Right renal cortex interstitium (tissue), 3 donors: ENCODE results near the gene PIP5K1B. TPM values are rescaled to one million over a fixed set of nuclear protein-coding genes. Genes with fewer than 3 reads are reported as not detected.

Source experiments
- DNase-seq, 3 donors: peaks; one replicate each; pipeline ENCODE4 v3.0.0-alpha.2; 2013; ENCODE audit warnings: low read depth in 3 of 3, low spot score in 2 of 3
- polyA plus RNA-seq, 3 donors: library from polyadenylated mRNA; unstranded; fragments of 120-200 nt; gene quantifications; one replicate each; pipeline ENCODE4 v1.2.1, GENCODE V29; 2013; ENCODE audit not compliant: insufficient read length in 3 of 3

Gene PIP5K1B
- polyA plus RNA-seq, 3 donors = 7.7 to 8.5 (median 8.3) TPM

- no peak for DNase-seq
These were observed 237.8 kb downstream of the PIP5K1B start for GRCh38 chr9:68942790-68943189.

- no peak for DNase-seq
These were observed 242.0 kb downstream of the PIP5K1B start for GRCh38 chr9:68947015-68947414.

DNA sequence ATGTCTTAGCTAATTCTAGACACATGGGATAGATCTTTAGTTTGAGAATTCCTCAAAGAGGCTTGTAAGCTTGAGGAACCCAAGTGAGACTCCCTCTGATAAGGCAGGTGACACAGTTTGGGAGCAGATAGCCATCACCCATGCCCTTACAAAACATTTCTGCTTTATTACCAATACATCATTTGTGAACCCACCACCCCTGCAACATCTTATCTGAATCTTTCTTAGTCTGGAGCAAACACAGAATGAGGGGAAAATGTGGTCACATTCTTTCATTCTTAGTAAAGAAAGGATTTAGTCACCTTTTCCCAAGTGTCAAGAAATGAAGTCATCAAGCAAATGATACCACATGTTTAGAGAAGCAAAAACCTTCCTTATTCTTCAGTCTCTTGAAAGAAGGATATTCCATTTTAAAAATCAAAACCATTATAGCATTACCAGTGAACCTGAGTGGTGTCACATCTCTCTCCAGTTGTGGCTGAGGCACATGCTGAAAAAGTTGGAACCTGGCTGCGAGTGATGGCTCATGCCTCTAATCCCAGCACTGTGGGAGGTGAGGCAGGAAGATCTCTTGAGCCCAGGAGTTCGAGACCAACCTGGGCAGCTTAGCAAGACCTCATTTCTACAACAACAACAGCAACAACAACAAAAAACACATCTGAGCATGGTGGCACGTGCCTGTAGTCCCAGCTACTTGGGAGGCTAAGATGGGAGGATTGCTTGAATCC is 243.0 kb downstream of the PIP5K1B start:
- no peak for DNase-seq

DNA sequence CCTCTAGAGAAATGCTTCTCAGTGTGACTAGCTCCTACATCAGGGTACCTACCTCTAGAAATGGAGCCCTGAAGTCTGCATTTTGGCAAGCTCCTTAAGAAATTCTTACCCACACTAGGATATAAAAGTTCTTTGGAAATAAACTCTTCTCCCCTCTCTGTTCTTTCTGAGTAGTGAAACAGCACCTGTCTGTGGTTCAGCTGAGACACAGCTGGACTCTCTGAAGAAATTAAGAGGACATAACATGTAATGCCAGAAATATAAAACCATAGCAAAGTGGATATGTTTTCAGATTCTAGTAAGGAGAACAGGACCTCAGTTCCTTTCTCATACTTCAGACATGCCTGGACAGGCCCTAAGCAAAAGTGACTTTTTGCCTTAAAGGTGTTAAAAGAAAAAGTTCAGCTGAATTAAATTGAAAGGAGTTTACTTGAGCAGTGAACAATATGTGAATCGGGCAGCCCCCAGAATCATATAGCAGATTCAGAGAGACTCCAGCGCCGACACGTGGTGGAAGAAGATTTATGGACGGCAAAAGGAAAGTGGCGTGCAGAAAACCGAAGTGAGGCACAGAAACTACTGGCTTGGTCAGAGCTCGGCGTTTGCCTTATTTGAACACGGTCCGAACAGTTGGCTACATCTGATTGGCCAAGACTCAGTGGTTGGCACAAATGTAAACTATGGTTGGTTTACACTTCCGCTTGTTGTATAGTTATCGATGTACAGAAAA is 244.4 kb downstream of the PIP5K1B start:
- DNase-seq = peak in 1 of 3 donors; percentile 16

GRCh38 chr9:68950188-68950587 is 245.1 kb downstream of the PIP5K1B start:
- no peak for DNase-seq

DNA sequence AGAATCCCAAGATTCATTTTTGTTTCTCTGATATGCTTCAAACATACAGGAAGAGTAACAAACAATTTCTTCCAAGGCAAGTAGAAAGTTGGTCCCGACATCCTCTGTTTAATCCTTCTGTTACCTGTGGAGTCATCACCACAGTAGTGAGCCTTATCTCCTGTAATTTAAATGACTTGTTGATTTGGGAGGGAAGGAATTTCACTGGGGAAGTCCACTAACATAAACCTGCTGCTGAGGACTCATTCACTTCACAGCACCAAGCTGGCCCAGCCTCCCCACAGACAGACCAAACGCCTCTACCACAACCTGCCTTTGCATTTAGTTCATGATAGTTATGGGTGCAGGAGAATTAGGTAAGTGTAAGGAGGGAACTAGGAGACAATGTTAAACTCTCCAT is 245.6 kb downstream of the PIP5K1B start:
- DNase-seq = no peak

- no peak for DNase-seq
These were observed 247.0 kb downstream of the PIP5K1B start for GRCh38 chr9:68951879-68952659.

DNA sequence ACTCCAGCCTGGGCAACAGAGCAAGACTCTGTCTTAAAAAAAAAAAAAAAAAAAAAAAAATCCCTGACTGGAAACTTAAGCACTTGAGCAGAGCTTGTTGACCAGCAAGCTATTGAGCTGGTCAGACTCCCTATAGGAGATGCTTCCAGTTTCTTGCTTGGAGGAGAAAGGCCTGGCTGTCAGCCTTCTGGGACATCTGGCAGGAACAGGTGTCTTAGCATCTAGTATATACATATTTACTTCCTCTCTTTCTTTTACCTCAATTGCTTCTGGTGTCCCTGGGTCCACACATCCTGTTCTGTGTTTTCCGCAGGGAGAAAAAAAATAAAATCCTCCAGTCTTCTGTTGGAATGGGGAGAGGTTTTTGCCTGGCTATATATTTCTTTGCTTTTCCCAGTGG is 248.7 kb downstream of the PIP5K1B start:
- no peak for DNase-seq

DNA sequence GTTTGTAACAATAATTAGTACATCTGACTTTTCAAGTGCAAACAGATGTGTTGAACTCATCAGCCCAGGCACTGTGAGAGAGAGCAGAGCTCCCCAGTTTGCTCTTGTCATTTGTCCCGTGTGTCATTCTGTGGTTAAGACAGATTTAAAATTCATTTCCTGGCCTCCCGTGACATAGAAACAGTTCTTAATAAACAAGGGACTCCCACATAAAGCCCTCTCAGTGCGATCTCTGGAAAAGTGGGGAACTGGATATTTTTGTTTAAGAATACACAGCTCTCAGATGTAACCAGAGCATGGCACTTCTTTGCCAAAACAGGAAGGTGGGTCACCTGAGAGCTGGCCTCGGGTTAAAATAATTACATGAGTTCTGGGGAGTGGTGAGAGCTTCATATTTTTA is 250.3 kb downstream of the PIP5K1B start:
- peak in 1 of 3 donors; percentile 46 for DNase-seq

- DNase-seq = no peak
These were observed 252.4 kb downstream of the PIP5K1B start for GRCh38 chr9:68957479-68957878.

GRCh38 chr9:68961587-68961986 is 256.5 kb downstream of the PIP5K1B start:
- no peak for DNase-seq

- no peak for DNase-seq
These were observed 258.4 kb downstream of the PIP5K1B start for GRCh38 chr9:68963416-68963815.

DNA sequence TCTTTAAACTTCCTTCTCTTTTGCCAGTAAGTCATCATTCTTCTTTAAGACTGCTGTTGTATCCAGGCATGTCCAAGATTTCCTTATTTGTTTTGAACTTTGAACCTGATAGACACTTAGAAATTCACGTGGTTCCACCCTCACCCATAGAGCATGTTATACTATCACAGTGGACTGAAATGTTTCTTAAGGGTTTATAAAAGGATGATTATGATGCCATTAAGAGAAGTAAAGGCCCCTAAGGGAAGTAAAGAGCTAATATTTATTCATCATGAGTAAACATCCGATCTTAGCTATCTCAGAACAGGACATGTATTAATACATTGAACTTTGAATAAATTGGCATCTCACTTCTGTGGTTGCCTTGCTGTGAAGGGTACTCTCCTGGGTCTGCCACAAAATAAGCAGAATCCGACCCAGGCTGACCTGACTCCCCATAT is 259.1 kb downstream of the PIP5K1B start:
- no peak for DNase-seq

DNA sequence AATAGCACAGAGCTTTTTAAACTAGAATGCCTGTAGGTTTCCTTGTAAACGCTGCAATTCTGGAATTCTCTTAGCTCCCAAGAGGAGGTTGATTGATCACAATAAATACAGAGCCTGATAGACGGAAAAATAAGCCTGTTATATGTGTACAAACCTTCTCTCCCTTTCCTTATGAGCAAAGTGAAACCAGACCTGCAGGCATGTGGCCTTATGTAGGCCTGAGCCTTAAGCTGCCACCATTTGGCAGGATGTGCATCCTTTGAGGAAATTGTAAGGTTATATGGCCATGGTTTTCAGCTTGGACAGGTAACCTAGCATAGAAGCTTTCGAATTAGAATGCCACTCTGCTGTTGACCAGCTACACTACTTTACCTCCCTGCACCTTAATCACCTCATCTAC is 259.7 kb downstream of the PIP5K1B start:
- DNase-seq = no peak

DNA sequence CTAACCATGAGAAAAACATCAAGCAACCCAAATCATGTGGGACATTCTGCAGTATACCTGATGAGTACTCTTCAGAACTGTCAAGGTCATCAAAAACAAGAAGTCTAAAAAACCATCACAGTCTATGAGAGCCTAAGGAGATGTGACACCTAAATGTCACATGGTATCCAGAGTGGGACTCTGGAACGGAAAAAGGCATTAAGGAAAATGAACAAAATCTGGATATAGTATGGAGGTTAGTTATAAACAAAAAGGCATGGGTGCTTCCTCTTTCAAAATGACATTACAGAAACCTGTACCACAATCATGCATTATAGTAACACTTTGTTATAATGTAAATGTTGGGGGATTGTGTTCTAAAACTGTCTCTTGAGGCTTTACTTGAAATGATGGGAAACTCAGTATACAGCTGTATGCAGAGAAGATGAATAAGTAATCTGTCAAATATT is 261.5 kb downstream of the PIP5K1B start:
- no peak for DNase-seq

- no peak for DNase-seq
These were observed 262.8 kb downstream of the PIP5K1B start for GRCh38 chr9:68967800-68968199.

DNA sequence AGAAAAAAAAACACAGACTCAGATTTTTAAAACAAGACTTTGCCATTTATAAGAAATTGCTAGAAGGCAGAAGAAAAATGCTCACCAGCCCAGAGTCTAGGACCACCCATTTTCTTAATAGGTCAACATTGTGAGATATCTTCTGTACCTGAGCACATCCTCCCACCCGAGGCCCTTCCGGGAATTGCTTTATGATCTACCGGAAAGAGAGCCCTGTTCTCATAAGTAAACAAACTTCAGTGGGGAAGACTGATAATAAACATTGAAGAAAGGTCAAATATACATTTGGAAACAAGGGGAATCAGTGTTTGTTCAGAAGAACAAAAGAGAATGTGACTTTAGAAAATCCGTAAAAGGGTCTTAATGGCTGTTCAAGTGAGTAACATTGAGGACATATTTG is 264.5 kb downstream of the PIP5K1B start:
- no peak for DNase-seq

DNA sequence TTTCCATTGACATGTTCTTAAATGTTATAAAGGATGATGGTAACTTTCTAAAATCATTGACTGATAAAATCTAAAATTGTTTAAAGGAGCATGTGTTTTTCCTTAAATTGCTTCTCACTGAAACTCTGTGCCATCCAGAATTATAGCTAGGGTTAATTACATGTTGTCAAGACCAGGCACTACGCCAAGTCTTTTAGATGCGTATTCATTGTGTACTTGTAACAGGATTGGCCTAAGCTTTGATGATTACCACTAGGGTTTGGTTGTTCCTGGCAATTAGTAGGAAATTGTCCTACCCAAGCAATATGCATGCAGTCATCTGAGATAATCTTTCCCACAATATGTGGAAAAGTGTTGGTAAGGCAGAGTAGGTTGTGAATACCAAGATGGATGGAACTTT is 265.1 kb downstream of the PIP5K1B start:
- no peak for DNase-seq

DNA sequence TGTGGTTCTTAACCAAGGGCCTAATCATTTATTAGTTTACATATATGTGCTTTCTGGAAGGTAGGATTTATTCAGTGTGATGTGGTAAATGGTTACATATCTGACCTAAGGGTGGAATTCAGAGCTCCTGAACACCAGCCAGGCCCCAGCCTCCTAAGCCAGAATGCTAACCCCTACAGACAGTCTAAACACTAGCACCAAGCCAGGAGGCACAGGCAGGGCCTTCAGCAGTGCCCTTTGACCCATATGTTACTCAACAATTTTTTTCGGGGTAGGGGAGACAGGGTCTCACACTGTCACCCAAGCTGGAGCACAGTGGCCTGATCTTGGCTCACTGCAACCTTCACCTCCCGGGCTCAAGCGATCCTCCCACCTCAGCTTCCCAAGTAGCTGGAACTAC is 268.6 kb downstream of the PIP5K1B start:
- no peak for DNase-seq

DNA sequence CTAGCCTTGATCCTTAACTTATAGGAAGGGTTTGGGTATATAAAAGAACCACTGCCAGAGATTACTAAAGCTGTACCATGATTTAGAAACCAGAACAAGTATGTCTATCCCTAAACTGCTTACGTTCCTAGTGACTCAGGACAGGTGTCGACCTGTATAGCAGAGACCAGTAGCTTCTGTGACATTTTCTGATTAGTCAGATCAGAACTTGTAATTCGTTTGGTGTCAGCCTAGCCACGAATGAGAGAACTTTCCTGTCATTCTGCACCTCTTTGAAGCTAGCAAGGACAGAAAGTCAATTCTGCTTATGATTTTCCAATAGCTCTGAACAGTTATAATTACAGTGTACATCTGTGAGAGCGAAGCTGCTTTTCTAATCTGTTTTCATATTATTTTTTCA is 269.4 kb downstream of the PIP5K1B start:
- DNase-seq = no peak

DNA sequence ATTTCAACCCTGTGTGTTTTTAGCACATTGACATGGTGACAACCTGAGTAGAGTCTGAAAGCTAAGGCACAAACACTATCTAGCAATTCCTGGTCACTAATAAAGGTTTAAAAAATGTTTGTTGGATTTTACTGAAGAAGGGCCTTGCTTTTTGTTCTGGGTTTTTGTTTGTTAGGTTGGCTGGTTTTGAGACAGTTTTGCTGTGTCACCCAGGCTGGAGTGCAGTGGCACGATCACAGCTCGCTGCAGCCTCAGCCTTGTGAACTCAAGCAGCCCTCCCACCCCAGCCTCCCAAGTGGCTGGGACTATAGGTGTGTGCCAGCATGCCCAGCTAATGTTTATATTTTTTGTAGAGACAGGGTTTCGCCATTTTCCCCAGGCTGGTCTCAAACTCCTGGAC is 269.9 kb downstream of the PIP5K1B start:
- DNase-seq = no peak
